ENCODE results near the gene LPP. TPM values are rescaled to one million over a fixed set of nuclear protein-coding genes. Genes with fewer than 3 reads are reported as not detected.

Gene LPP
- polyA plus RNA-seq, 1 donor (not counting 4 experiments of a cell fraction or from before 2014, with no cell fraction given), result 16.0 TPM

DNA sequence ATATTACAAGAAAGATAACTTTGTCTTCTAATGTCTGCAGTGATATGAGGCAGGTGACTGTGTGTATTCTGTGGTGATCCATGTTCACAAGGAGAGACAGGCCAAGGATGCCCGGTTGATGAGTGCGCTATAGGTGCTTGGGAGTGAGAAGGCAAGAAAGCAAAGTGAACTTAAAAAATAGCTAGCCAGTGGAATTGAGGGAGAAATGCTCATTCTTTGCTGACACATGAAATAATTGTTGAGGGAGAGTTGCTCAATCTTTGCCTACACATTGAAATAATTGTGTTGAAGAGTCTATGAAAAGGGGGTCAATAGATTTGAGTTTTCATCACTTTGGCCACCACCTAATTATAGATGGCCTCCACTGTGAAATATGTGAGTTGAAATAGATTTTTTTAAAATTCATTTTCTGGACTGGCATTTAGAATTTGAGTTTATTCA, 156.3 kb downstream of the LPP start:
- Histone ChIP-seq H3K4me1 (ENCODE audit: control insufficient read depth, extremely low read depth, insufficient read depth, low read length) (no peaks in the 10 kb centered on the region), H2AFZ (ENCODE audit: control insufficient read depth, low read length) (no peak overlapping the region), H3K9me3 (ENCODE audit: control insufficient read depth, low read depth, low read length) (no peaks in the 10 kb centered on the region), H3K27ac (ENCODE audit: control insufficient read depth, insufficient read depth, low read length) (no peak overlapping the region), H3K27me3 (ENCODE audit: control insufficient read depth, extremely low read depth, insufficient read depth, low read length) (no peaks in the 10 kb centered on the region), H3K79me2 (ENCODE audit: control insufficient read depth, insufficient read depth, low read length) (no peaks in the 10 kb centered on the region), H3K4me2 (ENCODE audit: control insufficient read depth, extremely low read depth, insufficient read depth, low read depth, low read length) (no peak overlapping the region), H3K4me3 (ENCODE audit: control insufficient read depth in 2 of 3, extremely low read depth in 1 of 3, insufficient read depth in 2 of 3, low read depth in 1 of 3, low read length in 3 of 3) (no peak overlapping the region), H3K36me3 (ENCODE audit: control insufficient read depth in 2 of 2, extremely low read depth in 1 of 2, insufficient read depth in 2 of 2, low read length in 2 of 2) (peaks cover 0 to 4% of the 10 kb centered on the region in 2 experiments), H3K9me1 (ENCODE audit: control insufficient read depth, extremely low read depth, insufficient read depth, low read length) (no peaks in the 10 kb centered on the region), H3K9ac (ENCODE audit: control insufficient read depth, extremely low read depth, insufficient read depth, low read length) (no peak overlapping the region), H4K20me1 (ENCODE audit: control insufficient read depth, extremely low read depth, insufficient read depth, low read length) (no peaks in the 10 kb centered on the region)
- TF ChIP-seq, protein P1, sequence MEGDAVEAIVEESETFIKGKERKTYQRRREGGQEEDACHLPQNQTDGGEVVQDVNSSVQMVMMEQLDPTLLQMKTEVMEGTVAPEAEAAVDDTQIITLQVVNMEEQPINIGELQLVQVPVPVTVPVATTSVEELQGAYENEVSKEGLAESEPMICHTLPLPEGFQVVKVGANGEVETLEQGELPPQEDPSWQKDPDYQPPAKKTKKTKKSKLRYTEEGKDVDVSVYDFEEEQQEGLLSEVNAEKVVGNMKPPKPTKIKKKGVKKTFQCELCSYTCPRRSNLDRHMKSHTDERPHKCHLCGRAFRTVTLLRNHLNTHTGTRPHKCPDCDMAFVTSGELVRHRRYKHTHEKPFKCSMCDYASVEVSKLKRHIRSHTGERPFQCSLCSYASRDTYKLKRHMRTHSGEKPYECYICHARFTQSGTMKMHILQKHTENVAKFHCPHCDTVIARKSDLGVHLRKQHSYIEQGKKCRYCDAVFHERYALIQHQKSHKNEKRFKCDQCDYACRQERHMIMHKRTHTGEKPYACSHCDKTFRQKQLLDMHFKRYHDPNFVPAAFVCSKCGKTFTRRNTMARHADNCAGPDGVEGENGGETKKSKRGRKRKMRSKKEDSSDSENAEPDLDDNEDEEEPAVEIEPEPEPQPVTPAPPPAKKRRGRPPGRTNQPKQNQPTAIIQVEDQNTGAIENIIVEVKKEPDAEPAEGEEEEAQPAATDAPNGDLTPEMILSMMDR (optimal IDR thresholded peaks at IDR 0.05 in 1 of 3, IDR thresholded peaks at IDR 0.05 in 1 of 3, conservative IDR thresholded peaks at IDR 0.05 in 1 of 3; ENCODE audit: extremely low read depth in 1 of 3, insufficient read depth in 2 of 3, low read length in 3 of 3), result no peak
- TF ChIP-seq EZH2 (IDR thresholded peaks at IDR 0.05; ENCODE audit: low read length), result no peak
- dilution Hi-C loops (cut with MboI; ENCODE audit: extremely low pct_ligation_motif_present, low sequenced_read_pairs), result no loop called here
- DNase-seq (ENCODE audit: low read depth, low spot score) (no peak), FAIRE-seq (no peak)

DNA sequence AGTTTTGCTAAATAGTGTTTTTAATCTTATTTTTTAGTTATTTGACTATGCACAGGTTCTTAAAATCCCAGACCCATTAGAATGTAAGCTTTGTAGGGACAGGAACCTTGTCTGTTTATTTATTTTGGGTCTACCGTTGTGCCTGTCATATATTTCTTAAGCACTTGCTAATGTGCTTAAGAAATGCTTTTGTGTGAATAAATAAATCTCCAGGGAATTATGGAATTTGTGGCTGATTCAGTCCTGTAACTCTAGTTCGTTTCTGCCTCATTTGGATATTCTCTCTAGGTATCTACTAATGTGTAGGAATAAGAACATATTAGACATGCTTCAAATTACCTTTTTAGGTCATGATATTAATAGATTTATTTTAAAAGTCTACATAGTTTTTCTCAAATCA, 161.6 kb downstream of the LPP start:
- DNase-seq (ENCODE audit: low read depth, low spot score) (no peak), FAIRE-seq (no peak)
- H3K27me3 ChIP-seq (ENCODE audit: control insufficient read depth, extremely low read depth, insufficient read depth, low read length), result no peaks in the 10 kb centered on the region
- H3K4me3 ChIP-seq (ENCODE audit: control insufficient read depth in 2 of 3, extremely low read depth in 1 of 3, insufficient read depth in 2 of 3, low read depth in 1 of 3, low read length in 3 of 3), result no peak overlapping the region
- no peak overlapping the region for H3K4me2 ChIP-seq (ENCODE audit: control insufficient read depth, extremely low read depth, insufficient read depth, low read depth, low read length)
- dilution Hi-C loops (cut with MboI; ENCODE audit: extremely low pct_ligation_motif_present, low sequenced_read_pairs), result no loop called here
- no peak overlapping the region for H2AFZ ChIP-seq (ENCODE audit: control insufficient read depth, low read length)
- no peak overlapping the region for H3K27ac ChIP-seq (ENCODE audit: control insufficient read depth, insufficient read depth, low read length)
- no peaks in the 10 kb centered on the region for H3K79me2 ChIP-seq (ENCODE audit: control insufficient read depth, insufficient read depth, low read length)
- no peaks in the 10 kb centered on the region for H3K36me3 ChIP-seq (ENCODE audit: control insufficient read depth in 2 of 2, extremely low read depth in 1 of 2, insufficient read depth in 2 of 2, low read length in 2 of 2)
- no peak for TF ChIP-seq EZH2 (IDR thresholded peaks at IDR 0.05; ENCODE audit: low read length)
- TF ChIP-seq, protein P1 (optimal IDR thresholded peaks at IDR 0.05 in 1 of 3, IDR thresholded peaks at IDR 0.05 in 1 of 3, conservative IDR thresholded peaks at IDR 0.05 in 1 of 3; ENCODE audit: extremely low read depth in 1 of 3, insufficient read depth in 2 of 3, low read length in 3 of 3), result no peak
- H4K20me1 ChIP-seq (ENCODE audit: control insufficient read depth, extremely low read depth, insufficient read depth, low read length), result no peaks in the 10 kb centered on the region
- no peaks in the 10 kb centered on the region for H3K9me3 ChIP-seq (ENCODE audit: control insufficient read depth, low read depth, low read length)
- no peaks in the 10 kb centered on the region for H3K9me1 ChIP-seq (ENCODE audit: control insufficient read depth, extremely low read depth, insufficient read depth, low read length)
- peaks cover 5% of the 10 kb centered on the region for H3K4me1 ChIP-seq (ENCODE audit: control insufficient read depth, extremely low read depth, insufficient read depth, low read length)
- H3K9ac ChIP-seq (ENCODE audit: control insufficient read depth, extremely low read depth, insufficient read depth, low read length), result no peak overlapping the region

Data from keratinocyte (primary cell).